Thoracic aorta (tissue), 2 donors: ENCODE results near the gene CDHR5. TPM values are rescaled to one million over a fixed set of nuclear protein-coding genes. Genes with fewer than 3 reads are reported as not detected.

Source experiments
- ATAC-seq: fragments of 150-250 bp; one replicate; pipeline ENCODE4 v1.8.0; 2017; ENCODE audit warnings: low read depth; ENCODE audit not compliant: insufficient number of reproducible peaks, low FRiP score
- DNase-seq: peaks from one replicate; pipeline ENCODE4 v3.0.0-alpha.2; 2020; ENCODE audit warnings: low spot score
- H3K27ac ChIP-seq, 2 donors: fragments of 200-600 bp; sonication (generic); 1 replicate in 1 of 2; 2 replicates in 1 of 2; pipeline ENCODE4 v1.5.1; 2016; ENCODE audit warnings: mild to moderate bottlenecking in 2 of 2, moderate library complexity in 2 of 2
- H3K27me3 ChIP-seq: fragments of 200-600 bp; sonication (generic); replicated peaks from 2 replicates; pipeline ENCODE4 v1.6.0; 2016; ENCODE audit warnings: mild to moderate bottlenecking; ENCODE audit not compliant: insufficient read depth
- H3K36me3 ChIP-seq: fragments of 200-600 bp; sonication (generic); one replicate; pipeline ENCODE4 v1.5.1; 2016
- H3K4me1 ChIP-seq, 2 donors: fragments of 200-600 bp; sonication (generic); 1 replicate in 1 of 2; 2 replicates in 1 of 2; pipeline versions ENCODE4 v1.5.1 to v1.6.0; 2016; ENCODE audit warnings: low read depth in 2 of 2, mild to moderate bottlenecking in 1 of 2; ENCODE audit not compliant: control insufficient read depth in 1 of 2
- H3K4me3 ChIP-seq: fragments of 200-600 bp; sonication (generic); 2 replicates; pipeline ENCODE4 v1.5.1; 2016; ENCODE audit warnings: mild to moderate bottlenecking
- H3K9me3 ChIP-seq: fragments of 200-600 bp; sonication (generic); 2 replicates; pipeline ENCODE4 v1.5.1; 2016
- total RNA-seq, 2 donors: library from RNA; depleted of rRNA; stranded (reverse); fragments of >200 nt; gene quantifications; one replicate each; pipeline versions ENCODE4 v1.1.0 to v1.2.3, GENCODE V29; 2016
- TF ChIP-seq, protein P1 (sequence below): fragments of 200-600 bp; sonication (generic); IDR thresholded peaks from one replicate; pipeline ENCODE4 v1.5.1; 2019; ENCODE audit warnings: antibody characterized with exemption

Gene CDHR5
- total RNA-seq, 2 donors from 2014 or later = not detected

GRCh38 chr11:586376-587316 lies 38.1 kb downstream of the CDHR5 start:
- no peak for ATAC-seq

GRCh38 chr11:584287-584686 lies 40.5 kb downstream of the CDHR5 start:
- DNase-seq (no peak), ATAC-seq (no peak)
- peaks cover 9 to 11% of the 10 kb centered on the region in 2 donors for H3K4me1 ChIP-seq
- no peak overlapping the region for H3K27ac ChIP-seq
- H3K27me3 ChIP-seq = no peaks in the 10 kb centered on the region
- no peaks in the 10 kb centered on the region for H3K9me3 ChIP-seq
- H3K36me3 ChIP-seq = peaks cover 62% of the 10 kb centered on the region
- H3K4me3 ChIP-seq = no peak overlapping the region
- TF ChIP-seq, protein P1, sequence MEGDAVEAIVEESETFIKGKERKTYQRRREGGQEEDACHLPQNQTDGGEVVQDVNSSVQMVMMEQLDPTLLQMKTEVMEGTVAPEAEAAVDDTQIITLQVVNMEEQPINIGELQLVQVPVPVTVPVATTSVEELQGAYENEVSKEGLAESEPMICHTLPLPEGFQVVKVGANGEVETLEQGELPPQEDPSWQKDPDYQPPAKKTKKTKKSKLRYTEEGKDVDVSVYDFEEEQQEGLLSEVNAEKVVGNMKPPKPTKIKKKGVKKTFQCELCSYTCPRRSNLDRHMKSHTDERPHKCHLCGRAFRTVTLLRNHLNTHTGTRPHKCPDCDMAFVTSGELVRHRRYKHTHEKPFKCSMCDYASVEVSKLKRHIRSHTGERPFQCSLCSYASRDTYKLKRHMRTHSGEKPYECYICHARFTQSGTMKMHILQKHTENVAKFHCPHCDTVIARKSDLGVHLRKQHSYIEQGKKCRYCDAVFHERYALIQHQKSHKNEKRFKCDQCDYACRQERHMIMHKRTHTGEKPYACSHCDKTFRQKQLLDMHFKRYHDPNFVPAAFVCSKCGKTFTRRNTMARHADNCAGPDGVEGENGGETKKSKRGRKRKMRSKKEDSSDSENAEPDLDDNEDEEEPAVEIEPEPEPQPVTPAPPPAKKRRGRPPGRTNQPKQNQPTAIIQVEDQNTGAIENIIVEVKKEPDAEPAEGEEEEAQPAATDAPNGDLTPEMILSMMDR = no peak

More at GRCh38 chr11:586376-587316, 38.1 kb downstream of the CDHR5 start:
- H3K4me1 ChIP-seq = no peaks in the 10 kb centered on the region
- no peaks in the 10 kb centered on the region for H3K27me3 ChIP-seq
- peaks cover 78% of the 10 kb centered on the region for H3K36me3 ChIP-seq
- H3K4me3 ChIP-seq = no peak overlapping the region
- no peak overlapping the region for H3K27ac ChIP-seq
- no peaks in the 10 kb centered on the region for H3K9me3 ChIP-seq
- TF ChIP-seq, protein P1 = no peak
- no peak for DNase-seq

DNA sequence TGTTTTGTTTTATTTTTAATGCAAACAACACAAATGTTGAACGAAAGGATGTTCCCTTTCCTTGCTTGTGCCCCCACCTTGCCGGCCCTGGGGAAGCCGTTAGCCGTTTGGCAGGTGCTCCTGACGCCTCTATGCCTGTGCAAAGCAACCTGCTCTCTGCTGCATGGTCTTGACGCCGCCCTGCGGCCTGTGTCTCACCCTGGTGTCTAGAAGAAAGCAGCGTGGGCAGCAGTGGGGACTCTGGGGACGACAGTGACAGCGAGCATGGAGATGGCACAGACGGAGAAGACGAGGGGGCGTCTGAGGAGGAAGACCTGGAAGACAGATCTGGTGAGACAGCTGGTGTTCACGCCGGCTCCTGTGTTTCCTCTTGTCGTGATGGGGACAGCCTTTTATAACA lies 43.0 kb downstream of the CDHR5 start:
- Histone ChIP-seq H3K27me3 (no peaks in the 10 kb centered on the region), H3K27ac (no peak overlapping the region), H3K36me3 (peaks cover 38% of the 10 kb centered on the region), H3K4me1 (peaks cover 33 to 35% of the 10 kb centered on the region in 2 donors), H3K9me3 (no peaks in the 10 kb centered on the region), H3K4me3 (no peak overlapping the region)
- no peak for ATAC-seq
- TF ChIP-seq, protein P1 = no peak
- DNase-seq = no peak

DNA sequence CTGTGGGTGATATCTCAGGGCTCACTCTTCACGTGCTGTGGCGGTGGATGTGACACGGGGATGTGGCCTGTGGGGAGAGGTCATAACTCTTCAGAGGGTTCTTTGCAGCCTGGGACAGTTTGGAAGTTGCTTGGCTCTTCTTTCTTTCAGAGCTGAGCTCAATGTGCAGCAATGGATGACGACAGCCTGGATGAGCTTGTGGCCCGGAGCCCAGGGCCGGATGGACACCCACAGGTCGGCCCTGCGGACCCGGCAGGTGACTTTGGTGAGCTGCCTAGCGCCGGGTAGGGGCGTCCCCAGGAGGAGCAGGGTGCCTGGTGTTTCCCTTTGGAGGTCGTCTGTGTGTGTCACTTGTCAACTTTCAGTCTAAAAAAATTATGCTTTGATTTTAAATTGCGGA lies 43.4 kb downstream of the CDHR5 start:
- peaks cover 34% of the 10 kb centered on the region for H3K36me3 ChIP-seq
- ATAC-seq = no peak
- no peak overlapping the region for H3K4me3 ChIP-seq
- peaks cover 33 to 35% of the 10 kb centered on the region in 2 donors for H3K4me1 ChIP-seq
- no peaks in the 10 kb centered on the region for H3K27me3 ChIP-seq
- no peak for DNase-seq
- H3K27ac ChIP-seq = no peak overlapping the region
- H3K9me3 ChIP-seq = no peaks in the 10 kb centered on the region
- TF ChIP-seq, protein P1 = no peak

GRCh38 chr11:579830-580601 lies 44.7 kb downstream of the CDHR5 start:
- Histone ChIP-seq H3K4me3 (no peak overlapping the region), H3K9me3 (no peaks in the 10 kb centered on the region), H3K4me1 (peaks cover 36 to 39% of the 10 kb centered on the region in 2 donors), H3K36me3 (peaks cover 28% of the 10 kb centered on the region), H3K27ac (no peak overlapping the region), H3K27me3 (no peaks in the 10 kb centered on the region)
- DNase-seq (no peak), ATAC-seq (no peak)
- TF ChIP-seq, protein P1 = no peak
